HG03457 (cell line): ENCODE data around the gene OTULIN.

Experiments used
- ATAC-seq: cut with Tn5 transposase; IDR thresholded peaks from one replicate; pipeline ENCODE4 v1.9.1; 2021; ENCODE audit warnings: moderate number of reproducible peaks; ENCODE audit not compliant: unreplicated experiment

OTULIN gene

DNA sequence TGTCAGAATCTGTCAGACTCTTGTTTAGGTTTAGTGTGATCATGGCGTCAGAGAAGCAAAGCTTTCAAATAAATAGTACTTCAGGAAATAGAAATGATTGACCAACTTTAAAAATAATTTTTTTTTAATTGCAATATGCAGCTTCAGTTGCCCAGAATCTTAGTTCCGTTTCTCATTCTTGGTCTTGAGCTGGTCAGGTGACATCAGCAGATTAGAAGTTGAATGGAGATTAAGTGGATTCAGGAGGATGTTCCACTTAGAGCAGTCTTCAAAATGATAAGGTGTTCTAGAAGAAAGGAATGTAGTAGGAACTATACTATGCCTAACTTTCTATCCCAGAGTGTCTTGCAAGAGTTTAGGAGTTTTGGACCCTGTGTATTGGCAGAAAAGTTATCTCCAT is 30.6 kb downstream of the OTULIN start:
- ATAC-seq: no peak

GRCh38 chr5:14696057-14696456 is 31.5 kb downstream of the OTULIN start:
- ATAC-seq: no peak

GRCh38 chr5:14696851-14697250 is 32.3 kb downstream of the OTULIN start:
- ATAC-seq: no peak

DNA sequence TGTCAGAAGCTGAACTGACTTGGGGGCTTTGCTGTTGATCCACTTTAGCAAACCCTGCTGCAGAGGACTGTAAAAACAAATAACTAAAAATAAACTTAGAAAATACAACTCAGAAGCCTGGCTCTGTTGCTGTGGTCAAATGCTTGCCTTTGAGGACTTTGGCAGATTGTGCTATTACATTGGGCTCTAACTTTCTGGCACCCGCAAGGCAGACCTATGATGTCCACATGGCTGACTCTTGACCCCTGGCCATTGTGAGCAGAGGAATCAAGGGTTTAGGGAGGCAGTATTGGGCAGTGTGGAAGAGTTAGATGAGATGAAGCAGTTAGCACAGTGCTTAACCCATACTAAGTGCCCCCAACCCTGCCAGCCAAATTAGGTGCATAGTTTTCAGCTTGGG is 34.0 kb downstream of the OTULIN start:
- no peak for ATAC-seq

DNA sequence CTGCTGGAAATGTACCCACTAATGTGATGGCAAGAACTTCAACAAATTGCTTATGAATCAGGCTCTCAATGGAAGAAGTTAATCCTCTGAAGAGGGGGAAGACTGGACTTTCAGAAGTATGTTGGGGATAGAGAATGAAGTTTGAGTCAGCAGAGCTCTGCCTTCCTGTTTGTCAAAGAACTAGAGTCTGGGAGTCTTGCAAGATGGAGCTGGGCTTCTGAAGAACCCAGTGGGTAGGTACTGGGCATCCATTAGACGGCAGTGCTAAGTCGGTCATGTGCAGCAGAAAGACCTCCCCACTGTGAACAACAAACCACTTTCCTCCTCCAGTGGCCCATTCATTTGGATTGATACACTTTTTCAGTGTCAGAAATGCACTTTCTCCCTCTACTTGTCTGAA is 34.6 kb downstream of the OTULIN start:
- no peak for ATAC-seq

DNA sequence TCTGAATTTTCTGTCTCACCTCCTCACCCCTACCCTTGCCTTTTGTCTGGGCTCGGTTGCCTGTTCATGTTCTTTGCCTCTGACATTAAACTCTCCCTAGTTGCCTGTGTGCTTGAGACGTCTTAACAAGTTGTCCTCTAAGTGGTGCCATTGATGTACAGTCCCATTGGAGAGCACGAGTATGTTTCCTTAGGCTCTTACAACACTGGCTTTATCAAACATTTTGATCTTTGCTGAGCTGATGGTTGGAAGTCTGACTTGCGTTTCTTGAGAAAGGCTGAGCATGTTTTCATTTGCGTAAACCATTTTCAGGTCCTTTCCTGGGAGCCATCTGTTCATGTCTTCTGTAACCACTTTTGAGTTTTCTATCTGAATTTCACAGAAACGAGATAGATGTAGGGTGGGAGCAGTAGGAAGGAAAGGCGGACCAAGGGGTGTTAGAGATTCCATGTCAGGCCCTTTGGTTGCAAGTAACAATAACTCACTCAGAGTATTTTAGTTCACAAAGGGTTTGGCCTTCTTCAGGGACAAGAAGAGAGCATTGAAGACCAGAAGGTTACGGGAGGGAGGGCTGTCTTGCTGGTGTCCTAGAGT is 35.4 kb downstream of the OTULIN start:
- no peak for ATAC-seq

GRCh38 chr5:14700478-14701436 is 36.2 kb downstream of the OTULIN start:
- no peak for ATAC-seq

- no peak for ATAC-seq
Measured at GRCh38 chr5:14701556-14701955, 37.0 kb downstream of the OTULIN start.

DNA sequence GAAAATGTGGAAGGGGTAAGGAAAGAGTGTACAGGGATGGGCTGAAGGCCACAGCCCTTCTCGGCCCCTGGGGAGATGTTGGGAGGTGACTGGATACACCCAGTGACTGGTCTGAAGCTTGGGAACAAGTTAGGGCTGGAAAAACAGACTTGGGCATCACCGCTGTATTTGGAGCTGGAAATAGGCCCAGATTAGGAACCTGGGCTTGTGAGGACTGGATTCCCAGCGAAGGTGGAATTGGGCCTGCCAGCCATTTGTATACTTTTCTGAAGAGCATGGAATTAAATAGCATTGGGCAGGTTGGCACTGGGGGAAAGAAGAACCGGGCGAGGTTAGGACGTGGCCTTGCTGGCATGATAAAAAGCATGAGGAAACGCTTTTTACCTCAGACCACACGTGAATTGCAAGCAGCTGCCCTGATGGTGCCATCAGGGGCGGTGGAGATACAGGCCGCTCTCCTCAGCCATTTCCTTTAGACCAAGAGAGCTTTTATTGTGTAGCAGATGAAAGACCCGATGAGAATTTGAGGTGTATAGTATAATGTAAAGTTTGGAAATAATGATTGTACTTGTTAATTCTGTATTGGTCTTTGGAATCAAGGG is 37.8 kb downstream of the OTULIN start:
- ATAC-seq: no peak

DNA sequence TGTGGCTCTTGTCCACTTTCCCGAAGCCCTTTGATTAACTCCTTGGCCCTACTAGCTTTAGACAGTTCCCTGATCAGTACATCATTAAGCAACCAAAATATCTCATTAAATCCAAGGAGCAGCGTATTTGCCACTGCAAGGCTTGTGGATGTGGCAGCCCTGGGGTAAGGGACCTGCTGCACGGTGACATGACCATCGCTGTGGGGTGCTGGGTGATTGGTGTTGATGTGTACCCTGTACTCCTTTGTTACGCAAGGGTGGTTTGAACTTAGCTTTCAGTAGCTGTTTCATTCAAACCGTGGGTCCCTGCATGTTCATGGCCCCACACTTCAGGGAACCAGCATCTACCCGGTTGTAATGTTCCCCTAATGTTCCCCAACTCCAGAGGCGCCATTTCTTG is 41.0 kb downstream of the OTULIN start:
- no peak for ATAC-seq

DNA sequence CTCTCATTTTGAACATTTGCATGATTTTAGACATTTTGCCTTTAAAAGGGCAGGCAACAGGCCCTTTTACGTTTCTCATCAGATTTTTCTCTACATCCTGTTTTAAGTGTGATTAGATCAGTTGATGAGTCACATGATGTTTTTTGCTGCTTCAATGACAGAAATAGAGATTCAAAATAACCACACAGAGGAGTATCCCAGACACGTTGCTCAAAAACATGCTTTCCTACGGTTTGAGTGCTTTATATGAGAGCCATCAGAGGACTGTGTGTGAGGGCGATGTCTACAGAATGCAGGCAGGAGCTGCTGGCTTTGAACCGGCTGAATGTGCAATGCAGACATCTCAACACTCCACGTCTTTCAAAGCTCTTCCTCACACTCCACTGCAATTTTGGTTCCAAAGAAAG is 42.1 kb downstream of the OTULIN start:
- ATAC-seq: no peak

GRCh38 chr5:14707811-14708390 is 43.4 kb downstream of the OTULIN start:
- no peak for ATAC-seq

GRCh38 chr5:14708551-14708950 is 44.0 kb downstream of the OTULIN start:
- ATAC-seq: no peak

- ATAC-seq: no peak
Measured at GRCh38 chr5:14710313-14710994, 45.9 kb downstream of the OTULIN start.

DNA sequence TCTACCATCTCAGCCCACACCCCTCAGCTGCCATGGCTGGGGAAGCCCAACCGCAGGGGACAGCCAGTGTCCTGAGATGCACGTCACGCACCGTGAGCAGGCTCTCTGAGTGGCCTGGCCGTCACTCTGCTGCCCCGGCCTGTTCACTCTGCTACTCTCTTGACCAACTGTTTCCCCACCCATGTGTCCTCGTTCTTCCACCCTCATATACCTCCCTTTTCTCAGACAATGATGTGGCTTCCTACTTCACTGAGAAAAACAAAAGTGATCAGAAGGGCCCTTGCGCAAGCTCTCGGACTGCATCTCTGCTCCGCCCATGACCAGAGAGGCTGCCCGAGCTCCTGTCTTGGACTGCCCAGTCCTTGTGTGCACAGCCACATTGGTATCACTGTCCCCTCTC is 47.6 kb downstream of the OTULIN start:
- no peak for ATAC-seq

DNA sequence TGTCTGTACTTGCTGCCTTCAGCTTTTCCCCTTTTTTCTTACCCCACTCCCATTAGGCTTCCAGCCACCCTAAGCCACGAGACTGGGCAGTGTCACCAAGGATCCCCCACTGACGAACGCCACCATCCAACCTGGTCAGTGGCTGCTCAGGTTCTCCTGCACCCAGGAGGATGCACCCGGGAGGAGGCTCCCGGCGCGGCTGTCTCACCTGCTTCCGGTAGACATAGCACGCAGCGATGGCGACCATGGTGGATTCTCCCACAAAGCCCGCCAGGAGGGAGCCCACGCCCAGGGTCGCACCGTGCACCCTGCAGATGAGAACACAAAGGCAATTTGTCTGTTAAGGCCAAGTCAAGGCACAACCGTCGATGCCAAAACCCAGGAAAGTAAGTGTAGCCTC is 48.1 kb downstream of the OTULIN start:
- no peak for ATAC-seq

GRCh38 chr5:14713476-14714390 is 49.2 kb downstream of the OTULIN start:
- no peak for ATAC-seq

- ATAC-seq: no peak
Measured at GRCh38 chr5:14714706-14715105, 50.2 kb downstream of the OTULIN start.

- no peak for ATAC-seq
Measured at GRCh38 chr5:14715481-14715880, 51.0 kb downstream of the OTULIN start.
